ENCODE data around the gene OXCT2. TPM values are rescaled to one million over a fixed set of nuclear protein-coding genes. Genes with fewer than 3 reads are reported as not detected.

OXCT2 gene
- total RNA-seq, 1 donor from 2014 or later: not detected

- Histone ChIP-seq H3K4me3 (ENCODE audit: low read length in 3 of 3) (no peak overlapping the region), H3K27me3 (ENCODE audit: control insufficient read depth in 3 of 3, insufficient read depth in 3 of 3, low read length in 3 of 3) (no peaks in the 10 kb centered on the region), H3K4me1 (ENCODE audit: control insufficient read depth in 3 of 3, insufficient read depth in 3 of 3, low read length in 3 of 3) (no peaks in the 10 kb centered on the region), H3K36me3 (ENCODE audit: control insufficient read depth in 3 of 3, insufficient read depth in 3 of 3, low read length in 3 of 3) (peaks cover 58 to 73% (median 63%) of the 10 kb centered on the region in 3 donors), H3K9ac (ENCODE audit: low read depth in 1 of 3, low read length in 3 of 3) (no peak overlapping the region), H3K9me3 (ENCODE audit: control insufficient read depth in 3 of 3, low read length in 3 of 3) (no peaks in the 10 kb centered on the region), H3K27ac (ENCODE audit: low read depth, low read length) (no peak overlapping the region)
Measured at GRCh38 chr1:39755965-39756659, 15.0 kb downstream of the OXCT2 start.

- Histone ChIP-seq H3K4me3 (ENCODE audit: low read length in 3 of 3) (no peak overlapping the region), H3K36me3 (ENCODE audit: control insufficient read depth in 3 of 3, insufficient read depth in 3 of 3, low read length in 3 of 3) (peaks cover 62 to 83% (median 72%) of the 10 kb centered on the region in 3 donors), H3K27me3 (ENCODE audit: control insufficient read depth in 3 of 3, insufficient read depth in 3 of 3, low read length in 3 of 3) (no peaks in the 10 kb centered on the region), H3K4me1 (ENCODE audit: control insufficient read depth in 3 of 3, insufficient read depth in 3 of 3, low read length in 3 of 3) (no peaks in the 10 kb centered on the region), H3K9ac (ENCODE audit: low read depth in 1 of 3, low read length in 3 of 3) (no peak overlapping the region), H3K27ac (ENCODE audit: low read depth, low read length) (no peak overlapping the region), H3K9me3 (ENCODE audit: control insufficient read depth in 3 of 3, low read length in 3 of 3) (no peaks in the 10 kb centered on the region)
Measured at GRCh38 chr1:39754906-39755504, 16.1 kb downstream of the OXCT2 start.

DNA sequence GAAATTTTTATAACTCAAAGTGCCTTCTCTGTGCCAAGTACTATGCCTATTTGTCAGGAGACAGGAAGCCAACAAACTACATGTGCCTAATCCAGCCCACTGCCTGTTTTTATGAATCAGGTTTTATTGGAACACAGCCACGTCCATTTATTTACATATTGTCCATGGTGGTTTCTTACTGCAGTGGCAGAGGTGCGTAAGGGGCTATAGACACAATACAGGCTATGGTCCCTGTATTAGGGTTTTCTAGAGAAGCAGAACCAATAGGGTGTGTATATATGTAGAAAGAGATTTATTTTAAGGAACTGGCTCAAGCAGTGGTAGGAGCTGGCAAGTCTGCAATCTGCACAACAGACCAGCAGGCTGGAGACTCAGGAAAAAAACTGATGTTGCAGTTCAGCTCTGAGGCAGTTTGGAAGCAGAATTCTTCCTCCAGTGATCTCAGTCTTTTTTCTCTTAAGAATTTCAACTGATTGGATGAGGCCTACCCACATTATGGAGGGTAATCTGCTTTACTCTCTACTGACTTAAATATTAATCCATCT, 17.1 kb downstream of the OXCT2 start:
- Histone ChIP-seq H3K4me3 (ENCODE audit: low read length in 3 of 3) (no peak overlapping the region), H3K9me3 (ENCODE audit: control insufficient read depth in 3 of 3, low read length in 3 of 3) (no peaks in the 10 kb centered on the region), H3K36me3 (ENCODE audit: control insufficient read depth in 3 of 3, insufficient read depth in 3 of 3, low read length in 3 of 3) (peaks cover 66 to 85% (median 78%) of the 10 kb centered on the region in 3 donors), H3K4me1 (ENCODE audit: control insufficient read depth in 3 of 3, insufficient read depth in 3 of 3, low read length in 3 of 3) (no peaks in the 10 kb centered on the region), H3K27me3 (ENCODE audit: control insufficient read depth in 3 of 3, insufficient read depth in 3 of 3, low read length in 3 of 3) (no peaks in the 10 kb centered on the region), H3K9ac (ENCODE audit: low read depth in 1 of 3, low read length in 3 of 3) (no peak overlapping the region), H3K27ac (ENCODE audit: low read depth, low read length) (no peak overlapping the region)

DNA sequence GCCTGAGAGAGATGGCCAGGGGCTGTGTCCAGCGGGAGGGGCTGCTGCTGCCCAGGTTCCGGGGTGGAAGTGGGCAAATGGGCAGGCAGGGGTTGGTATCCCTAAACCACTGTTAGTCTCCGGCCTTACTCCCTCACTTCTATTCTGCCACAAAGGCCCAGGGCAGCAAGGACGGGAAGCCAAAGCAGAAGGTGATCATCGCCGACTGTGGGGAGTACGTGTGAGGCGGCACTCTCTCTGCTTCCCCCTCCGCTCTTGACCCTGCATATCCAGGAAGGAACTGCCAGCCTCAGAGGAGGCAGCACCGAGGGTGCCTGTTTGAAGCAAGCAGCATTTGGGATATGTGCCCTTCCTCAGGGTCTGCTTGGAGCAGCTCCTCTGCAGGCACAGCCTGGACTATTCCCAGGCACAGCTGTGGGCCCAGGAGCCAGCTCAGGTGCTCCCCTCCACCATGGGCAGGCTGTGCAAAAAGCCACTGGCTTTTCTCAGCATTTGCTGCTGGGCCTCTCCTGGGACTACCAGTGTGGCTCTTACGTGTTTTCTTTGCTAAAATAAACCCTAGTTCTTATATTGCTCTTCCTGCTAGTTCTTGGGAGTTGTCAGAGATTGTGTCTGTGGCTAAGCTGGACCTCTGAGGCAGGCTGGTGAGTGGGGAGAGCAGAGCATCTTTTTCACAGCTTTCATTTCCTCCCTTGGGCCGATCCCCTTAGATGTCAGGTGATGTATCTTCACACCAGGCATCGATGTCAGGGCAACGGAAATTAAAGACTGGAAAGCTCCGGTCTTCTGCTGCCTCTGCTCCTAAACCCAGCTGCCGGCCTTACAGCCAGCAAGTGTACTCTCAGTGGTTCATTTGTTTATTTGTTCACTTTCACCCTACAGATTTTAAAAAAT, 17.8 kb downstream of the OXCT2 start:
- no peak overlapping the region for H3K4me3 ChIP-seq (ENCODE audit: low read length in 3 of 3)
- H3K9ac ChIP-seq (ENCODE audit: low read depth in 1 of 3, low read length in 3 of 3): no peak overlapping the region
- no peaks in the 10 kb centered on the region for H3K4me1 ChIP-seq (ENCODE audit: control insufficient read depth in 3 of 3, insufficient read depth in 3 of 3, low read length in 3 of 3)
- no peaks in the 10 kb centered on the region for H3K9me3 ChIP-seq (ENCODE audit: control insufficient read depth in 3 of 3, low read length in 3 of 3)
- H3K27me3 ChIP-seq (ENCODE audit: control insufficient read depth in 3 of 3, insufficient read depth in 3 of 3, low read length in 3 of 3): no peaks in the 10 kb centered on the region
- H3K36me3 ChIP-seq (ENCODE audit: control insufficient read depth in 3 of 3, insufficient read depth in 3 of 3, low read length in 3 of 3): peaks cover 70 to 89% (median 83%) of the 10 kb centered on the region in 3 donors
- no peak overlapping the region for H3K27ac ChIP-seq (ENCODE audit: low read depth, low read length)

DNA sequence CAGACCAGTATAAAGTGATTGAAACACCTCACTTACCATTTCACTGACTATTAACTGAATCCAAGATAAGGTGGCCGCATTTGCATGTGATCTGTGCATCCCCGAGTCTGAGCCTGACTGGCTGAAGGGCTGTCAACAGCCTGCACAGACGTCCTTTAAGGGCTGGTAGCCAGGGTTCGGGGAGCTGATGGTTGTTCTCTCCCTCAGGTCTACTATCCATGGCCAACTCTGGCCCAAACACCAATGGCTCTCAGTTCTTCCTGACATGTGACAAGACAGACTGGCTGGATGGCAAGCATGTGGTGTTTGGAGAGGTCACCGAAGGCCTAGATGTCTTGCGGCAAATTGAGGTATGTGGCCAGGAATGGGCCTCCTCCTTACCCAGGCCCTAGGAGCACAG, 18.4 kb downstream of the OXCT2 start:
- H3K36me3 ChIP-seq (ENCODE audit: control insufficient read depth in 3 of 3, insufficient read depth in 3 of 3, low read length in 3 of 3): peaks cover 65 to 93% (median 86%) of the 10 kb centered on the region in 3 donors
- H3K9me3 ChIP-seq (ENCODE audit: control insufficient read depth in 3 of 3, low read length in 3 of 3): no peaks in the 10 kb centered on the region
- H3K27ac ChIP-seq (ENCODE audit: low read depth, low read length): no peak overlapping the region
- no peak overlapping the region for H3K9ac ChIP-seq (ENCODE audit: low read depth in 1 of 3, low read length in 3 of 3)
- no peak overlapping the region for H3K4me3 ChIP-seq (ENCODE audit: low read length in 3 of 3)
- H3K27me3 ChIP-seq (ENCODE audit: control insufficient read depth in 3 of 3, insufficient read depth in 3 of 3, low read length in 3 of 3): no peaks in the 10 kb centered on the region
- no peaks in the 10 kb centered on the region for H3K4me1 ChIP-seq (ENCODE audit: control insufficient read depth in 3 of 3, insufficient read depth in 3 of 3, low read length in 3 of 3)

DNA sequence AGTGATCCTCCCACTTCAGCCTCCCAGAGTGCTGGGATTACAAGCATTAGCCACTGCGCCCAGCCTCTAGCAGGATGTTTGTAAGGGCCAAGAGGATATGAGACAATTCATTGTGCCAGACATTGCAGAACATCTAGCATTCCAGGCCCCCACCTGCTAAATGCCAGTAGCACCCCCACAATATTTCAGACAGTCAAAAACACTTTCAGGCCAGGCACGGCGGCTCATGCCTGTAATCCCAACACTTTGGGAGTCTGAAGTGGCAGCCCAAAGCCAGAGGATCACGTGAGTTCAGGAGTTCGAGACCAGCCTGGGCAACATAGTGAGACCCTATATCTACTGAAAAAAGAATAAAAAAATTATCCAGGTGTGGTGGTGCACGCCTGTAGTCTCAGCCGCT, 19.6 kb downstream of the OXCT2 start:
- Histone ChIP-seq H3K4me1 (ENCODE audit: control insufficient read depth in 3 of 3, insufficient read depth in 3 of 3, low read length in 3 of 3) (no peaks in the 10 kb centered on the region), H3K9ac (ENCODE audit: low read depth in 1 of 3, low read length in 3 of 3) (no peak overlapping the region), H3K27ac (ENCODE audit: low read depth, low read length) (no peak overlapping the region), H3K27me3 (ENCODE audit: control insufficient read depth in 3 of 3, insufficient read depth in 3 of 3, low read length in 3 of 3) (no peaks in the 10 kb centered on the region), H3K36me3 (ENCODE audit: control insufficient read depth in 3 of 3, insufficient read depth in 3 of 3, low read length in 3 of 3) (peaks cover 67 to 92% (median 87%) of the 10 kb centered on the region in 3 donors), H3K9me3 (ENCODE audit: control insufficient read depth in 3 of 3, low read length in 3 of 3) (no peaks in the 10 kb centered on the region), H3K4me3 (ENCODE audit: low read length in 3 of 3) (no peak overlapping the region)

DNA sequence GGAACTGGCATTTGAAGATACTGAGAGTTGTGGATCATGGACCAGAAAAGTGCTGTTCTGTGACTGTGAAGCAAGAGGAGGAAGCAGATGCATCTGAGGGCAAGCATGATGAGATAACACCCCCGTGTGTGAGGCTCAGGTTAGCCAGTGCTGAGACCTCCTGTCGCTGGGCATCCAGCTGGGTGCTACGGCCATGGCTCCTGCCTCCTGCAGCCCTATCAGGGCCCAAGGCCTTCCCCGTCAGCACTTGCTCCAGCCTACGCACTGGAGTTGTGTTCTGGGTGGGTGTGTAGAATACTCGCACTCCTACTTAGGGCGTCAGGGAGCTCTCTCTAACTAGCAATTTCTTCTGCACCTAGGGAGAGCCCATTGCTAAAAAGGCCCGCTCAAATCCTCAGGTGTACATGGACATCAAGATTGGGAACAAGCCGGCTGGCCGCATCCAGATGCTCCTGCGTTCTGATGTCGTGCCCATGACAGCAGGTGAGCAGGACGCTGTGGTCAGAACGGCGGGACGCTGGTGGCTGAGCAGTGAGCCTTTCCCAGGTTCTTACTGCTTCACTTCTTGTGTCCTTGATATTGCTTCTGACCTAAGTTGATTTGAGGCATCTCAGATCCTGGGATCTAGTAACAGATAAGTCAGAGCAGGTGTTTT, 26.0 kb downstream of the OXCT2 start:
- Histone ChIP-seq H3K4me3 (ENCODE audit: low read length in 3 of 3) (no peak overlapping the region), H3K27ac (ENCODE audit: low read depth, low read length) (no peak overlapping the region), H3K36me3 (ENCODE audit: control insufficient read depth in 3 of 3, insufficient read depth in 3 of 3, low read length in 3 of 3) (peaks cover 52 to 87% (median 78%) of the 10 kb centered on the region in 3 donors), H3K9me3 (ENCODE audit: control insufficient read depth in 3 of 3, low read length in 3 of 3) (no peaks in the 10 kb centered on the region), H3K27me3 (ENCODE audit: control insufficient read depth in 3 of 3, insufficient read depth in 3 of 3, low read length in 3 of 3) (no peaks in the 10 kb centered on the region), H3K4me1 (ENCODE audit: control insufficient read depth in 3 of 3, insufficient read depth in 3 of 3, low read length in 3 of 3) (peaks cover 0 to 2% (median 0%) of the 10 kb centered on the region in 3 donors), H3K9ac (ENCODE audit: low read depth in 1 of 3, low read length in 3 of 3) (no peak overlapping the region)

DNA sequence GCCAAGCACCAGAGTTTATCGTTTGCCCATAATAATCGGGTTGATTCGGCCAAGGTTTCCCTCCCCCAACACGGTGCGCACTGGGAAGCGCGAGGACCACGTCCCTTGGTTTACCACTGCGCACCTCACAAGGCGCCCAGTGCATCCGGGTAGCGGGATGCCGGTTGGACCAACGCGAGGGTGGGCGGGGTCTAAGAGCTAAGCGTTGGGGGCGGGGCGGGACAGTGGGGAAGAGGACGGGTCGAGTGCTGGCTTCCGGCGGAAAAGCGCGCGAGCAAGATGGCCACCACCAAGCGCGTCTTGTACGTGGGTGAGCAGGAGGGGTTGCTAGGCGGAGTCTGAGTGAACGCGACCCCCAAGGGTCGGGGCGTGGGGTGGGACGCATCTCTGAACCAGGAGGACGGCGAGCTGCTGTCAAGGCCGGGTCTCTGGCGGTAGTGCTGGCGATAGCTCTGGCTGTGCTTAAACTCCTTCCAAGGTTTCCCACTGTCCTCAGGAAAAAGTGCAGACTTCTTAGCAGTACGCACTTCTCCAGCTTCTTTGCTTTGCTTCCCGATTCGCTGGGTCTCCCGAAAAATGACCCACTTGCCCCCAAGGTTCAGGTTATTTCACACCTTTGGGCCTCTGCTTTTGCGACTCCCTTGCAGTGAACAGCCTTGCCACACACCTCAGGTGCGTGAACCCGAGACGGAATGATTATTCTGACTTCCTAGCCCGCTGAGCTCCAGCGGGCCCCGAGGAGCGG, 32.4 kb downstream of the OXCT2 start, which contains the start of gene PPIE:
PPIE (plus strand) TSS at position 261 of the 745 bp plus-strand sequence; CDS start at position 280, 19 bp downstream.
- H3K4me1 ChIP-seq (ENCODE audit: control insufficient read depth in 3 of 3, insufficient read depth in 3 of 3, low read length in 3 of 3): peaks cover 11 to 20% (median 13%) of the 10 kb centered on the region in 3 donors
- no peaks in the 10 kb centered on the region for H3K9me3 ChIP-seq (ENCODE audit: control insufficient read depth in 3 of 3, low read length in 3 of 3)
- H3K27me3 ChIP-seq (ENCODE audit: control insufficient read depth in 3 of 3, insufficient read depth in 3 of 3, low read length in 3 of 3): no peaks in the 10 kb centered on the region
- H3K9ac ChIP-seq (ENCODE audit: low read depth in 1 of 3, low read length in 3 of 3): peak within 1 kb of the TSS; percentile 87 to 96 (median 96)
- peak within 1 kb of the TSS; percentile 96 to 98 (median 97) for H3K4me3 ChIP-seq (ENCODE audit: low read length in 3 of 3)
- H3K36me3 ChIP-seq (ENCODE audit: control insufficient read depth in 3 of 3, insufficient read depth in 3 of 3, low read length in 3 of 3): peaks cover 14 to 37% (median 25%) of the 10 kb centered on the region in 3 donors
- peak within 1 kb of the TSS; percentile 70 for H3K27ac ChIP-seq (ENCODE audit: low read depth, low read length)
